Osteoblast (primary cell): ENCODE measurements around the gene CASP6. TPM values are rescaled to one million over a fixed set of nuclear protein-coding genes. Genes with fewer than 3 reads are reported as not detected.

Experiments
- DNase-seq: peaks from one replicate; pipeline ENCODE4 v3.0.0; 2011; ENCODE audit warnings: low spot score, mixed read lengths; ENCODE audit not compliant: insufficient read length; ENCODE audit errors: missing footprints
- H2AFZ ChIP-seq: 2 replicates; pipeline ENCODE4 v1.6.0; 2011; ENCODE audit warnings: mild to moderate bottlenecking, low read length
- H3K27ac ChIP-seq: 2 replicates; pipeline ENCODE4 v1.5.1; 2011; ENCODE audit warnings: mild to moderate bottlenecking, low read depth, low read length, moderate library complexity
- H3K27me3 ChIP-seq: 2 replicates; pipeline ENCODE4 v1.6.0; 2012; ENCODE audit warnings: mild to moderate bottlenecking, control low read depth, inconsistent platforms, low read length, moderate library complexity; ENCODE audit not compliant: insufficient read depth
- H3K36me3 ChIP-seq: 2 replicates; pipeline ENCODE4 v1.5.1; 2011; ENCODE audit warnings: mild to moderate bottlenecking, low read length, control low read depth, moderate library complexity; ENCODE audit not compliant: insufficient read depth
- H3K4me1 ChIP-seq: 2 replicates; pipeline ENCODE4 v1.5.1; 2011; ENCODE audit warnings: mild to moderate bottlenecking, low read length, control low read depth, moderate library complexity; ENCODE audit not compliant: insufficient read depth
- H3K4me2 ChIP-seq: 2 replicates; pipeline ENCODE4 v1.6.0; 2011; ENCODE audit warnings: mild to moderate bottlenecking, low read length; ENCODE audit not compliant: insufficient read depth
- H3K4me3 ChIP-seq: fragments of 200-600 bp; sonication (generic); 3 replicates; pipeline ENCODE4 v1.5.1; 2012; ENCODE audit warnings: mild to moderate bottlenecking, low read length, inconsistent platforms; ENCODE audit not compliant: insufficient read depth
- H3K79me2 ChIP-seq: 2 replicates; pipeline ENCODE4 v1.6.0; 2012; ENCODE audit warnings: mild to moderate bottlenecking, low read length, control low read depth, inconsistent platforms; ENCODE audit not compliant: insufficient read depth
- H3K9me3 ChIP-seq: 2 replicates; pipeline ENCODE4 v1.5.1; 2011; ENCODE audit warnings: low read depth, low read length, control low read depth
- H4K20me1 ChIP-seq: 2 replicates; pipeline ENCODE4 v1.6.0; 2012; ENCODE audit warnings: mild to moderate bottlenecking, low read length, control low read depth; ENCODE audit not compliant: insufficient read depth
- CTCF ChIP-seq: IDR thresholded peaks from 2 replicates; pipeline ENCODE4 v1.5.1; 2011; ENCODE audit warnings: mild to moderate bottlenecking, low read depth, low read length, moderate library complexity; ENCODE audit errors: extremely low read depth
- total RNA-seq: library from RNA; depleted of rRNA; stranded (reverse); fragments of >200 nt; gene quantifications from 2 replicates; pipeline ENCODE4 v1.2.3, GENCODE V29; 2012

CASP6 gene
- total RNA-seq, 1 donor, result 25.3 TPM

GRCh38 chr4:109728385-109728784, 25.1 kb upstream of the CASP6 start:
- Histone ChIP-seq H4K20me1 (peaks cover 9% of the 10 kb centered on the region), H3K4me3 (peak overlapping the region; percentile 78), H3K79me2 (peaks cover 15% of the 10 kb centered on the region), H3K4me1 (peaks cover 16% of the 10 kb centered on the region), H3K4me2 (peak overlapping the region; percentile 98), H3K27me3 (no peaks in the 10 kb centered on the region), H3K36me3 (no peaks in the 10 kb centered on the region), H3K27ac (peak overlapping the region; percentile 30), H3K9me3 (no peaks in the 10 kb centered on the region), H2AFZ (no peak overlapping the region)
- no peak for DNase-seq
- no peak for TF ChIP-seq CTCF

DNA sequence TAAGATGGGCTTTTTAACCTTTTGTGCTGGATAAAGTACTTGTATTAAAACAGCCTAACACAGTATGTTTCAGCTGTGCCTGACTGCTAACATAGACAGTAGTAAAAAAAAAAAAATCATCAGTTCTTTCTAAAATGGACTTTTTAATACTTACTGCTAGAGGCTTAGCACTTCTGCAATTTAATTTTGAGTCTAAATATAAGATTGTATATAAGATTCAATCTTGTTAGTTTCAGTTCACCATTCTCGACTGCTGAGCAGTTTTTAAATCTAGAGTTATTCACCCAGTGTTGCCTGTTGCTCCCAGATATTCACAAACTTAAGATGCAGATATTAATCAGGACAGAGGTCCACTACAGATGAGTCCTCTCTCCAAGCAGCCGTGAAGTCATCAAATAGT, 19.9 kb upstream of the CASP6 start:
- Histone ChIP-seq H3K9me3 (no peaks in the 10 kb centered on the region), H3K4me1 (peaks cover 4% of the 10 kb centered on the region), H3K79me2 (peaks cover 20% of the 10 kb centered on the region), H3K27ac (no peak overlapping the region), H3K27me3 (no peaks in the 10 kb centered on the region), H3K36me3 (no peaks in the 10 kb centered on the region), H3K4me2 (no peak overlapping the region), H2AFZ (no peak overlapping the region), H4K20me1 (peaks cover 8% of the 10 kb centered on the region), H3K4me3 (no peak overlapping the region)
- DNase-seq, result no peak
- TF ChIP-seq CTCF, result no peak

DNA sequence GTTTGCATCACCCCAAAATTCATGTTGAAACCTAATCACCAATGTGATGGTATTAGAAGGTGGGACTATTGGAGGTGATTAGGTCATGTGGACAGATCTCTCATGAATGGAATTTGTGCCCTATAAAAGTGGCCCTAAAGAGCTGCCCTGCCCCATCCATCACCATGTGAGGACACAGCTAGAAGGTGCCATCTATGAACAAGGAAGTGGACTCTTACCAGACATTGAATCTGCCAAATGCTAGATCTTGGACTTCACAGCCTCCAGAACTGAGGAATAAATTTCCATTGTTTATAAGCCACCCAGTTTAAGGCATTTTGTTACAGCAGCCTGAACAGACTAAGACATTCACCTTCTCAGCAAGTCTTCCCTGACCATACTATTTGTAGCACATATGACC, 19.1 kb upstream of the CASP6 start:
- no peaks in the 10 kb centered on the region for H3K9me3 ChIP-seq
- no peaks in the 10 kb centered on the region for H3K27me3 ChIP-seq
- no peak overlapping the region for H3K4me3 ChIP-seq
- no peak for DNase-seq
- no peak overlapping the region for H2AFZ ChIP-seq
- H3K4me2 ChIP-seq, result no peak overlapping the region
- H3K27ac ChIP-seq, result no peak overlapping the region
- peaks cover 20% of the 10 kb centered on the region for H3K79me2 ChIP-seq
- no peak for TF ChIP-seq CTCF
- peaks cover 6% of the 10 kb centered on the region for H4K20me1 ChIP-seq
- no peaks in the 10 kb centered on the region for H3K36me3 ChIP-seq
- no peaks in the 10 kb centered on the region for H3K4me1 ChIP-seq

DNA sequence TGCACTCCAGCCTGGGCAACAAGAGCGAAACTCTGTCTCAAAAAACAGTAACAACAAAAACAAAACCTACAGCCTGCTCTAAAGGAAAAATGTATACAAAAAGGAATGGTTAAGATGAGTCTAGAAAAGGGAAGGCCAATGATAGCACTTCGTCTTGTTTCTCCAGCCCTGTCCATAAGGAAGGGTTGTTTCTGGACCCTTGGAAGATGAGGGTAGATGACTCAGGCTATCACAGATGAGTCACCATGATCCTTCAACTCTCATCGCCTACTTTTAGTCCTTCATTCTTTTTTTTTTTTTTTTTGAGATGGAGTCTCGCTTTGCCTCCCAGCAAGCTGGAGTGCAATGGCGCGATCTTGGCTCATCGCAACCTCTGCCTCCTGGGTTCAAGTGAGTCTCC, 17.8 kb upstream of the CASP6 start:
- TF ChIP-seq CTCF, result no peak
- H3K4me3 ChIP-seq, result no peak overlapping the region
- no peaks in the 10 kb centered on the region for H3K4me1 ChIP-seq
- H3K36me3 ChIP-seq, result no peaks in the 10 kb centered on the region
- H3K9me3 ChIP-seq, result no peaks in the 10 kb centered on the region
- H2AFZ ChIP-seq, result no peak overlapping the region
- peaks cover 5% of the 10 kb centered on the region for H4K20me1 ChIP-seq
- H3K27me3 ChIP-seq, result no peaks in the 10 kb centered on the region
- H3K27ac ChIP-seq, result no peak overlapping the region
- no peak overlapping the region for H3K4me2 ChIP-seq
- peak; percentile 79 for DNase-seq
- H3K79me2 ChIP-seq, result peaks cover 20% of the 10 kb centered on the region
